ENCODE measurements around the gene ERBB4. TPM values are rescaled to one million over a fixed set of nuclear protein-coding genes. Genes with fewer than 3 reads are reported as not detected.
"Not testable (repeated sequence)": the region's sequence is repeated elsewhere in the genome, so short reads cannot be mapped to it uniquely, and the experiment has no call there.

The ERBB4 gene
- total RNA-seq, 1 donor from 2014 or later: 11.5 TPM

- ATAC-seq (ENCODE audit: poor library complexity); intact Hi-C loops (cut with DNase I); DNase-seq: not testable (repeated sequence)
Measured at GRCh38 chr2:211592006-211592405, 946.6 kb downstream of the ERBB4 start.

DNA sequence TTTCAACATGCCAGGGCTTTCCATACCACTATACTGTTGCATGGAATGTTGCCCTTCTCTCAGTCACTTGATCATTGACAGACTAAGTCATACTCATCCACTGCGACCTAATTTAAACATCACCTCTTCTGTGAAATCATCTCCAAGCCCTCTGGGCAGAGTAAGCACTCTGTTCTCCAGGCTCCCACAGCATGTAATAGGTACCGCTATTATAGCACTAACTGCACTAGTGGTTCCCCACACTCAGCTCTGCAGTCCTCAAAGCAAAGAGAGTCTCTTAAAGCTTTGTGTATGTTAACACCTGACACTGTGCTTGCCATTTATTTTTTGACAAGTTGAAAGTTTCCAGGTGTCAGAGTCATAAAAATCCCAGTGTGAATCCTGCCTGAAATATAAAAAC lies 947.2 kb downstream of the ERBB4 start:
- intact Hi-C loops (cut with DNase I): no loop called here
- DNase-seq (no peak), ATAC-seq (ENCODE audit: poor library complexity) (no peak)

- ATAC-seq (ENCODE audit: poor library complexity) (no peak), DNase-seq (no peak)
- intact Hi-C loops (cut with DNase I): no loop called here
Measured at GRCh38 chr2:211568439-211568838, 970.2 kb downstream of the ERBB4 start.

- intact Hi-C loops (cut with DNase I): no loop called here
- DNase-seq (no peak), ATAC-seq (ENCODE audit: poor library complexity) (no peak)
Measured at GRCh38 chr2:211564441-211564840, 974.2 kb downstream of the ERBB4 start.

GRCh38 chr2:211545582-211545981 lies 993.0 kb downstream of the ERBB4 start:
- no peak for DNase-seq
- ATAC-seq (ENCODE audit: poor library complexity): no peak
- intact Hi-C loops (cut with DNase I): no loop called here

DNA sequence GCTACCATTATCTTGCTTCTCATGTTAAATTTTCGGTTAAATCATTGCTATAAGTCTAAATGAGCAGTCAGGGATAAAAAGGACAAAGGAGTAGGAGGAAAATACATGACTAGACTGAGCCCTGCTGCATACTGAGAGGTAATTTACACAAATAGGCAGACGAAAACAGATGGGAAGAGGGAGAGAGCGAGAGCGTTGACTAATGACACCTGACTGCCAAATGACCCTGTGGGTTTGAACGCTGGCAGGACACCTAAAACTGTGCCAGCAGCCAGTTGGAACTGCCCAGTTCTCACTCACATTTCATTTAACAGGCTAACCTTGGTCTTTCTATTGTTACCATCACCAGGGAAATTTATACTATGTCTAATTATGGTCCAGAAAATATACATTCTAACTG lies 1004.0 kb downstream of the ERBB4 start:
- intact Hi-C loops (cut with DNase I): no loop called here
- ATAC-seq (ENCODE audit: poor library complexity) (peak; percentile 83), DNase-seq (no peak)

DNA sequence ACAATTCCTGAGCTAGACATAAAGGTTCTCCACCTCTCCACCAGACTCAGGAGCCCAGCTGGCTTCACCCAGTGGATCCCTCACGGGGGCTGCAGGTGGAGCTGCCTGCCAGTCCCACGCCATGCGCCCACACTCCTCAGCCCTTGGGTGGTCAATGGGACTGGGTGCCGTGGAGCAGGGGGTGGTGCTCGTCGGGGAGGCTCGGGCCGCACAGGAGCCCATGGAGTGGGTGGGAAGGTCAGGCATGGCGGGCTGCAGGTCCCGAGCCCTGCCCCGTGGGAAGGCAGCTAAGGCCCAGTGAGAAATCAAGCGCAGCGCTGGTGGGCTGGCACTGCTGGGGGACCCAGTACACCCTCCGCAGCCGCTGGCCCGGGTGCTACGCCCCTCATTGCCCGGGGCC lies 1014.4 kb downstream of the ERBB4 start:
- intact Hi-C loops (cut with DNase I): not testable (repeated sequence)

GRCh38 chr2:211516537-211516936 lies 1022.1 kb downstream of the ERBB4 start:
- intact Hi-C loops (cut with DNase I): no loop called here
- no peak for ATAC-seq (ENCODE audit: poor library complexity)
- DNase-seq: no peak

More for the DNA sequence above, 1014.4 kb downstream of the ERBB4 start:
- ATAC-seq (ENCODE audit: poor library complexity); DNase-seq: not testable (repeated sequence)

DNA sequence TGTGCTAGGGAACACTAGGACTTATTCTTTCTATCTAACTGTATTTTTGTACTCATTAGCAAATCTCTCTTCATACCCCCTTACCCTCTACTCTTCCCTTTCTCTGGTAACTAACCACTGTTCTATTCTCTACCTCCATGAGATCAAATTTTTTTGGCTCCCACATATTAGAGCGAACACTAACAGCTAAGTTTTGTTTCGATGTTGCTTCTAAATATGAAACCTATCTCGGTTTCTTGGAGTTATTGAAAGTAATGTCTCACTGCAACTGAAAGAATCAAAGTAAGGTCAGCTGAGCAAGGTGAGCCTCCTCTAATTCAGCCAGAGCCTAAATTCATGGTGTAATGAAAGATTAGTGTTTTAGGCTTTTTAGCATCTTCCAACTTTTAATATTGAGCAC lies 1024.6 kb downstream of the ERBB4 start:
- no peak for DNase-seq
- intact Hi-C loops (cut with DNase I): no loop called here
- ATAC-seq (ENCODE audit: poor library complexity): no peak

- ATAC-seq (ENCODE audit: poor library complexity): no peak
- DNase-seq: no peak
- intact Hi-C loops (cut with DNase I): no loop called here
Measured at GRCh38 chr2:211513446-211513845, 1025.2 kb downstream of the ERBB4 start.

DNA sequence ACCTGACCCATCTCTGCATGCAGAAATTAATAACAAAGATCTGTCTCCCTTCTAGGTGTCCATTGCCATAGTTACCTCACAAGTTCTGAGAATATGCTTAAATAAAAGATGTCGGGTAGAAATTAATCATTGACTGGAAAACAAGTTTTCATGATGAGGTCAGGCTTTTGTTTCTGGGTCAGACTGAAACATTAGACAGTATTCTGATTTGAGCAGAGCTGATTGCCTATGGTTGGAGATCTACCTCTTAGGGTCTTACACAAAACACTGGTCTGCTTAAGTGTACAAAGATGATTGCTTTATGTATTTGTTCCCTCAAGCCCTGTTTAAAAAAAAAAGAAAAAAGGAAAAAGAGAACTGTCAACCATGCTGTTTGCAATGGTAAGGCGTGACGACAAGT lies 1025.8 kb downstream of the ERBB4 start:
- ATAC-seq (ENCODE audit: poor library complexity): no peak
- DNase-seq: no peak
- intact Hi-C loops (cut with DNase I): no loop called here

GRCh38 chr2:211503856-211504255 lies 1034.7 kb downstream of the ERBB4 start:
- intact Hi-C loops (cut with DNase I): no loop called here
- DNase-seq: no peak
- no peak for ATAC-seq (ENCODE audit: poor library complexity)

GRCh38 chr2:211503198-211503597 lies 1035.4 kb downstream of the ERBB4 start:
- intact Hi-C loops (cut with DNase I): no loop called here
- ATAC-seq (ENCODE audit: poor library complexity) (no peak), DNase-seq (no peak)

- DNase-seq (no peak), ATAC-seq (ENCODE audit: poor library complexity) (no peak)
- intact Hi-C loops (cut with DNase I): no loop called here
Measured at GRCh38 chr2:211498551-211499205, 1039.9 kb downstream of the ERBB4 start.

- intact Hi-C loops (cut with DNase I): no loop called here
- no peak for ATAC-seq (ENCODE audit: poor library complexity)
- DNase-seq: no peak
Measured at GRCh38 chr2:211495339-211495738, 1043.3 kb downstream of the ERBB4 start.

- intact Hi-C loops (cut with DNase I): no loop called here
- ATAC-seq (ENCODE audit: poor library complexity): no peak
- no peak for DNase-seq
Measured at GRCh38 chr2:211494536-211494935, 1044.1 kb downstream of the ERBB4 start.

DNA sequence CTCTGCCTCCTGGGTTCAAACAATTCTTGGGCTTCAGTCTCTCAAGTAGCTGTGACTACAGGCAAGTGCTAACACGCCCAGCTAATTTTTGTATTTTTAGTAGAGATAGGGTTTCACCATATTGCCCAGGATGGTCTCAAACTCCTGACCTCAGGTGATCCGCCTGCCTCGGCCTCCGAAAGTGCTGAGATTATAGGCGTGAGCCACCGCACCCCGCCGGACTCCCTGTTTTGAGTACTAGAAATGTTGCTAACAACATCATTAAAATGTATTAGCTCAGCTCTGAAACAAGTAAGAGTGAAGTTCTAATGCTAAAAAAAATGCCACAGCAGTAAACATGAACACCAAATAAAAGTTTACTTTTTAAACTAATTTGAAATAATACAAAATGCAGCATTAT lies 1044.5 kb downstream of the ERBB4 start:
- no peak for DNase-seq
- no peak for ATAC-seq (ENCODE audit: poor library complexity)
- intact Hi-C loops (cut with DNase I): no loop called here

DNA sequence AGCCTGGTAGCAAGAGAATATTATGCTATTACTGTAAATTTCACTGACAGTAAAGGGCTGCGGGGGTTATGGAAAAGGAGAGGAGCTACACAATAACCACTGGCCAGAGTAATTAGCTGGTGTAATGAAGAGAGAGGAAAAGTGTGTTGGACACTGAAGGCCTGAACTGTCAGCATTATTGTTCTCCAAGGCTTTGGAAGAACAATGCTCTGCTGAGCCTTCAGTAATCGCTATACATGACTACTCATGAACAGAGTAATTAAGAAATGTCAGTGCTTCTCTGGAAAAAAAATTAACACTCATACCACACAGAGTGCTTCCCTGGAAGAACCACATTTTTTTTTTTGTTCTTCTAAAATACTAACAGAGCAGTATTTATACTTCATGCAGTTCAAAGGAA lies 1050.9 kb downstream of the ERBB4 start:
- ATAC-seq (ENCODE audit: poor library complexity): no peak

GRCh38 chr2:211479536-211480150 lies 1059.0 kb downstream of the ERBB4 start:
- DNase-seq (no peak), ATAC-seq (ENCODE audit: poor library complexity) (no peak)
- intact Hi-C loops (cut with DNase I): no loop called here

More for the DNA sequence above, 1050.9 kb downstream of the ERBB4 start:
- DNase-seq: no peak
- intact Hi-C loops (cut with DNase I): no loop called here

GRCh38 chr2:211477537-211478275 lies 1060.9 kb downstream of the ERBB4 start:
- DNase-seq: no peak
- no peak for ATAC-seq (ENCODE audit: poor library complexity)
- intact Hi-C loops (cut with DNase I): no loop called here

All from Right ventricle myocardium superior (tissue), 1 donor.